Umbilical cord (tissue), 2 donors: ENCODE results near the gene SPDYE11. TPM values are rescaled to one million over a fixed set of nuclear protein-coding genes. Genes with fewer than 3 reads are reported as not detected.
"Not testable (repeated sequence)": the region's sequence is repeated elsewhere in the genome, so short reads cannot be mapped to it uniquely, and the experiment has no call there.

Source experiments
- DNase-seq: peaks from one replicate; pipeline ENCODE4 v3.0.0-alpha.2; 2015; ENCODE audit warnings: low spot score
- total RNA-seq: library from RNA; depleted of rRNA; stranded (reverse); fragments of >200 nt; gene quantifications from one replicate; pipeline ENCODE4 v1.2.3, GENCODE V29; 2014; ENCODE audit warnings: low replicate concordance; ENCODE audit not compliant: insufficient read depth

SPDYE11 gene, protein sequence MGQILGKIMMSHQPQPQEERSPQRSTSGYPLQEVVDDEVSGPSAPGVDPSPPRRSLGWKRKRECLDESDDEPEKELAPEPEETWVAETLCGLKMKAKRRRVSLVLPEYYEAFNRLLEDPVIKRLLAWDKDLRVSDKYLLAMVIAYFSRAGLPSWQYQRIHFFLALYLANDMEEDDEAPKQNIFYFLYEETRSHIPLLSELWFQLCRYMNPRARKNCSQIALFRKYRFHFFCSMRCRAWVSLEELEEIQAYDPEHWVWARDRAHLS
- 1.7 TPM for total RNA-seq

- not testable (repeated sequence) for DNase-seq
Observed at GRCh38 chr7:73057811-73058210, at the start of gene SPDYE11. Gene SPDYE11 (minus strand): TSS chr7:73057911. CDS start chr7:73056111, 1,800 bp downstream.

DNA sequence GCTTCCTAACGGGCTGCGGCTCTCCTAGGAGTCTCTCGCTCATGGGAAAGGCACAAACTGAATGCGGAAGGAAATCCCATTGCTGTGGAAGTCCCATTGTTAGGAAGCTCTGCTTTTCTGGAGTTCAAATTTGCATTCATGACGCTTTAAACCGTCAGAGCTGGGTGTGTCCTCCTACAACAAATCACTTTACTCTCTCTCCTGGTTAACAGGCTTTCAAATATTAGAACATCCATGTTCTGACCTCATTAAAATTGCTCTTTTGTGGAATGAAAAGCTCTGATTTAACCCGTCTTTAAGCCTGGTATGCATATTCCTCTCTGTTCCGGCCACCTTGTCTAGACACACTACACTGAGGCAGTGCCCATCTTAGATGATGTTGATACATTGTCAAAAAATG lies 28.2 kb upstream of the SPDYE11 start, which contains the start of gene SPDYE9:
Gene SPDYE9 (minus strand): TSS at position 101 of the 400 bp plus-strand sequence. CDS start 1,800 bp downstream, outside the sequence.
- not testable (repeated sequence) for DNase-seq

DNA sequence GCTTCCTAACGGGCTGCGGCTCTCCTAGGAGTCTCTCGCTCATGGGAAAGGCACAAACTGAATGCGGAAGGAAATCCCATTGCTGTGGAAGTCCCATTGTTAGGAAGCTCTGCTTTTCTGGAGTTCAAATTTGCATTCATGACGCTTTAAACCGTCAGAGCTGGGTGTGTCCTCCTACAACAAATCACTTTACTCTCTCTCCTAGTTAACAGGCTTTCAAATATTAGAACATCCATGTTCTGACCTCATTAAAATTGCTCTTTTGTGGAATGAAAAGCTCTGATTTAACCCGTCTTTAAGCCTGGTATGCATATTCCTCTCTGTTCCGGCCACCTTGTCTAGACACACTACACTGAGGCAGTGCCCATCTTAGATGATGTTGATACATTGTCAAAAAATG lies 28.0 kb downstream of the SPDYE11 start, which contains the start of gene SPDYE8:
Gene SPDYE8 (minus strand): TSS at position 101 of the 400 bp plus-strand sequence. CDS start 1,800 bp downstream, outside the sequence.
- not testable (repeated sequence) for DNase-seq

DNA sequence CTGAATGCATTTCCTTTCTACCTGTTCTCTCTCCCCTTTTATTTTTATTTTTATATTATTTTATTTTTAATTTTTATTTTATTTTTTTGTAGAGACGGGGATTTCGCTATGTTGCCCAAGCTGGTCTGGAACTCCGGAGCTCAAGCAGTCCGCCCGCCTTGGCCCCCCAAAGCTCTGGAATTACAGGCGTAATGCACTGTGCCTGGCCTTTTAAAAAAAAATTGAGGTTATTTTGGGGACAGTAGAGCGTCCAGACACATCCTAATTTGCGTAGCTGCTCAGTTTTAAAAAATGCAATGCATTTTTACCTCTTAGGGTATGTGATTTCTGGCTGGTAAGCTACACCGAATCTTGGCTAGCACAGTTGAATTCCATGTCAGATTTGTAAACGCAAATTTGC lies 51.2 kb downstream of the SPDYE11 start:
- DNase-seq: not testable (repeated sequence)

- DNase-seq: not testable (repeated sequence)
Observed at GRCh38 chr7:73005693-73006447, 51.8 kb downstream of the SPDYE11 start.

- DNase-seq: not testable (repeated sequence)
Observed at GRCh38 chr7:73005356-73005692, 52.4 kb downstream of the SPDYE11 start.

DNA sequence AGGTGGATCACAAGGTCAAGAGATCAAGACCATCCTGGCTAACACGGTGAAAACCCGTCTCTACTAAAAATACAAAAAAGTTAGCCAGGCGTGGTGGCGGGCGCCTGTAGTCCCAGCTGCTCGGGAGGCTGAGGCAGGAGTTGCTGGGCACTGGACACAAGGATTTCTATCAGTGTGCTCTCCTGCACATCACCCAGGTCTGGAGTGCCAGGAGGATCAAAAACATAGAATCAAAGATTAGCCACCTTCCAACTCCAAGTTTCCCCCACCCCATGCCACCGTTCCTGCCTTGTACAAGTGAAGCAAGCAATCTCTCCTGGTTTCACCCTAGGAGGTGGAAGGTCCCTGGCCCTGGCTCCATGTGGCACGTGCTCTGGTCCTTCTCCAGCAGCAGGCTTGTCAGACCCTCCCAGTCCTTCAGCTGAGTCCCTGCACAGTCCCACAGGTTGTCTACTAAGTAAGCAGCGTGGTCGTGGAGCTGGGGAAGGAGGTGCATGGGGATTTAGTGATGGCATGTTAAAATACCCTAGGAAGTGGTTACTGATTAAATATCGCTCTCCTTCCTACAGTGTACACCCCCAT lies 59.7 kb downstream of the SPDYE11 start:
- DNase-seq: not testable (repeated sequence)

Other genes starting within 250 kb of the SPDYE11 start
- 4.3 TPM for gene TYW1B, start 229.7 kb downstream of the SPDYE11 start, total RNA-seq
- 7.0 TPM for gene POM121, start 132.8 kb downstream of the SPDYE11 start, total RNA-seq
- gene TRIM74, start 88.4 kb downstream of the SPDYE11 start, total RNA-seq: not detected
- 0.48 TPM for gene SPDYE8, start 28.1 kb downstream of the SPDYE11 start, total RNA-seq
- gene SPDYE9, start 28.1 kb upstream of the SPDYE11 start, total RNA-seq: 1.7 TPM